Measurements from ENCODE around the gene ADD2. TPM values are rescaled to one million over a fixed set of nuclear protein-coding genes. Genes with fewer than 3 reads are reported as not detected.

Gene ADD2
- total RNA-seq, 4 donors from 2014 or later, result 0.42 to 2.4 (median 1.3) TPM

- TF ChIP-seq POLR2A (IDR thresholded peaks at IDR 0.05) (no peak), CTCF (IDR thresholded peaks at IDR 0.05) (no peak)
- Histone ChIP-seq H3K36me3 (no peaks in the 10 kb centered on the region), H3K4me3 (no peak overlapping the region), H3K27ac (no peak overlapping the region), H3K9me3 (no peaks in the 10 kb centered on the region), H3K27me3 (peaks cover 0 to 20% (median 0%) of the 10 kb centered on the region in 4 donors), H3K4me1 (no peaks in the 10 kb centered on the region)
- DNase-seq, result no peak
- intact Hi-C loops (cut with DNase I), result no loop called here
- WGBS, 2 donors, result 54 to 88% methylated on average over 4 to 17 of the region's 17 CpGs
Measured at GRCh38 chr2:70692256-70692655, 75.7 kb downstream of the ADD2 start.

GRCh38 chr2:70691497-70692140 is 76.4 kb downstream of the ADD2 start:
- no peak for TF ChIP-seq CTCF (IDR thresholded peaks at IDR 0.05)
- no peak for TF ChIP-seq POLR2A (IDR thresholded peaks at IDR 0.05)
- Histone ChIP-seq H3K27me3 (peaks cover 0 to 20% (median 0%) of the 10 kb centered on the region in 4 donors), H3K4me1 (no peaks in the 10 kb centered on the region), H3K27ac (no peak overlapping the region), H3K9me3 (no peaks in the 10 kb centered on the region), H3K36me3 (no peaks in the 10 kb centered on the region), H3K4me3 (no peak overlapping the region)
- WGBS, 2 donors, result 75 to 77% methylated on average over 6 to 8 of the region's 8 CpGs
- no peak for DNase-seq
- intact Hi-C loops (cut with DNase I), result no loop called here

DNA sequence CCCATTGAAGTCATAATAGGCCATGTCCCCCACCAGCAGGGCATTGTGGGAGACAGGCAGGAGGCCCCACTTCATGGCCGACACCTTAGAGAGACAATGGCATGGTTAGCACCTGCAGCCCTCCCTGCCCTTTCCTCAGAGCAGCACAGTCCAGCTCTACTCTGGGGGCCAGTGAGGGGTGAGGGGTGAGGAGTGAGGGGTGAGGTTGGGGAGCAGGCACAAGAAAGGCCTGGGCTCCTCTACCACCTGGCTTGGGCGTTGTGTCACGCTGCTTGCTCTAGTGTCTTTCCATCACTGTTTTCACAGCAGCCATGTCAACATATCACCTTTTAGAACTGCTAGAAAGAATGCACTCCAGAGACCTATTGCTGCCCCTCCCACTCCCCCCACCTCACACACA is 77.2 kb downstream of the ADD2 start:
- intact Hi-C loops (cut with DNase I), result no loop called here
- Histone ChIP-seq H3K9me3 (no peaks in the 10 kb centered on the region), H3K27ac (no peak overlapping the region), H3K27me3 (peaks cover 0 to 23% (median 0%) of the 10 kb centered on the region in 4 donors), H3K4me3 (no peak overlapping the region), H3K4me1 (no peaks in the 10 kb centered on the region), H3K36me3 (no peaks in the 10 kb centered on the region)
- 68% methylated on average over 3 of the region's 3 CpGs; no CpG with 5 or more reads in 1 of the 2 donors for WGBS, 2 donors
- no peak for DNase-seq
- TF ChIP-seq POLR2A (IDR thresholded peaks at IDR 0.05), result no peak
- TF ChIP-seq CTCF (IDR thresholded peaks at IDR 0.05), result no peak

DNA sequence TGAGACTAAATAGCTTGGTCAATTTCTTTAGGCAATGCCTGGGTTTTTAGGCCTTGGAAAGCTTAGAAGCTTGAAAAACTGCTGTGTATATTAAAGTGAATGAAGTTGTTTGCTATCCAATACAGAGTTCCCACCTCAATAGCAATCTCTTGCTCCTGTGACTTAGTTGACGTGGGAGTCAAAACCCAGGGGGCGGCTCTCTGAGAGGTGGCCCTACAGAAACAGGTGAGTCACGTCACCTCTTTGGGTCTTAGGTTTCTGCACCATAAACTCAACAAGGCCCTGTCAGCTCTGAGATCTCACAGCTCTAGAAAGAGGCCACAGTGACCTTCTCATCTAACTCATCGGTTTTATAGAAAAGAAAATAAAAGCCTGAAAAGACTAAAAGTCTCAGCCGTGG is 79.6 kb downstream of the ADD2 start:
- H3K9me3 ChIP-seq, result no peaks in the 10 kb centered on the region
- no peaks in the 10 kb centered on the region for H3K36me3 ChIP-seq
- TF ChIP-seq POLR2A (IDR thresholded peaks at IDR 0.05) (no peak), CTCF (IDR thresholded peaks at IDR 0.05) (no peak)
- peaks cover 0 to 14% (median 0%) of the 10 kb centered on the region in 4 donors for H3K27me3 ChIP-seq
- no peak overlapping the region for H3K27ac ChIP-seq
- intact Hi-C loops (cut with DNase I), result no loop called here
- no peak for DNase-seq
- 84 to 90% methylated on average over 2 to 5 of the region's 5 CpGs for WGBS, 2 donors
- H3K4me1 ChIP-seq, result no peaks in the 10 kb centered on the region
- no peak overlapping the region for H3K4me3 ChIP-seq

GRCh38 chr2:70687461-70687795 is 80.6 kb downstream of the ADD2 start:
- H3K36me3 ChIP-seq, result no peaks in the 10 kb centered on the region
- WGBS, 2 donors, result 90 to 91% methylated on average over 4 of the region's 4 CpGs
- H3K27me3 ChIP-seq, result peaks cover 0 to 14% (median 0%) of the 10 kb centered on the region in 4 donors
- H3K9me3 ChIP-seq, result no peaks in the 10 kb centered on the region
- no peak for DNase-seq
- H3K4me1 ChIP-seq, result no peaks in the 10 kb centered on the region
- H3K27ac ChIP-seq, result no peak overlapping the region
- H3K4me3 ChIP-seq, result no peak overlapping the region
- intact Hi-C loops (cut with DNase I), result no loop called here
- TF ChIP-seq CTCF (IDR thresholded peaks at IDR 0.05) (no peak), POLR2A (IDR thresholded peaks at IDR 0.05) (no peak)
